ENCODE measurements around the gene EVA1A. TPM values are rescaled to one million over a fixed set of nuclear protein-coding genes. Genes with fewer than 3 reads are reported as not detected.

The EVA1A gene
- total and polyA plus RNA-seq, 2 of the 8 experiments (the other 6 are each of a cell fraction or from before 2014, with no cell fraction given), result 2.4 to 4.3 TPM

DNA sequence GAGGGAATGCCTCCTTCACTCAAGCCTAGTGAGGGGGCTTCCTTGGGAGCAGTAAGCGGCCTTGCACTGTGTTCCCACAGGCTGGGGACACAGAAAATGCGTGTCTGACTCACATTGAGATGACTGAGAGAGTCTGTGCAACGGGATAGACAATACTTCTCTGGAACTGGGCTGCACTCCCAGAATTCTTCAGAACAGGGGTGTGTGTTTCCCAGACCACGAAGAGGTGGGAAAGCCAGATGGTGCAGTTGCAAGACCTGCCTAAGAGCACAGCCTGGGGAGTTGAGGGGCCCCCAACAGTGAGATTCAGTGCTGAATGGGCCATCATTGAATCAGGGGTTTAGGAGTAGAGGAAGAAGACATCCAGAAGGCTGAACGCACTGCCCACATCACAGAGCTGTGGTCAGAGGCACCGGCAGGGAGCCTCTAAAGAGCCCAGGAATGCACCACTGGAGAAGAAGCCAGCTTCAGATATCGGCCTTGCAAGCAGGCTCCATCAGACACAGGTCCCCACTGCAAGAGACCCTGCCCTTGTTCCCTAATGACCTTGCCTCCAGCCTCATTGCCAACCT, 49.3 kb upstream of the EVA1A start (continued):
- TF ChIP-seq SP1 (IDR thresholded peaks at IDR 0.05; ENCODE audit: low read depth, low read length), result no peak

All from H1 (cell line).